ENCODE data around the gene GLOD5. TPM values are rescaled to one million over a fixed set of nuclear protein-coding genes. Genes with fewer than 3 reads are reported as not detected.

The GLOD5 gene
- total and polyA plus RNA-seq, 9 of the 15 experiments (the other 6 are each of a cell fraction or from before 2014, with no cell fraction given) = 0.27 to 4.4 (median 2.2) TPM

GRCh38 chrX:48741834-48742233, 19.7 kb upstream of the GLOD5 start:
- peaks cover 9% of the 10 kb centered on the region; the same call in 2 of the 3 replicates for H3K79me2 ChIP-seq (ENCODE audit: control insufficient read depth, insufficient read depth, low read length)
- TF ChIP-seq NFE2 (IDR thresholded peaks at IDR 0.05; ENCODE audit: low read depth) (no peak), REST (IDR thresholded peaks at IDR 0.05; ENCODE audit: borderline replicate concordance) (no peak), REST (CRISPR knock-in tag; IDR thresholded peaks at IDR 0.05; ENCODE audit: low read depth) (no peak), NFYB (IDR thresholded peaks at IDR 0.05; ENCODE audit: extremely low read depth, insufficient read length) (peak; percentile 29), YY1 (IDR thresholded peaks at IDR 0.05; ENCODE audit: borderline replicate concordance in 1 of 3, control insufficient read depth in 1 of 3, extremely low read depth in 1 of 3, insufficient read depth in 3 of 3, insufficient read length in 1 of 3, insufficient replicate concordance in 2 of 3, low read depth in 1 of 3, low read length in 2 of 3) (peak in 1 of 3 experiments; percentile 12), ZNF586 (CRISPR knock-in tag; conservative IDR thresholded peaks at IDR 0.05) (no peak)
- BruUV-seq (replicated peaks) = no TSS peak
- in situ Hi-C loops (cut with MboI) = no loop called here
- no peak for FAIRE-seq
- peaks cover 4 to 13% of the 10 kb centered on the region in 2 experiments; a peak in 4 of 5 replicates for H3K4me1 ChIP-seq (replicated peaks in 1 of 2; ENCODE audit: control insufficient read depth in 2 of 2, insufficient read depth in 2 of 2, low read length in 2 of 2)
- H2AFZ ChIP-seq (ENCODE audit: low read depth, low read length) = no peak overlapping the region
- whole genome bisulfite sequencing (ENCODE audit: insufficient coverage, low coverage, missing lambda C conversion rate) = 95% methylated on average over 3 of the region's 8 CpGs
- no peak for ATAC-seq
- no peak overlapping the region for H3K27ac ChIP-seq (ENCODE audit: extremely low read depth, low read depth, low read length)
- peak in 1 of 4 experiments; percentile 34 for DNase-seq (ENCODE audit: extremely low read depth in 1 of 4, low spot score in 3 of 4)
- H4K20me1 ChIP-seq (replicated peaks; ENCODE audit: control insufficient read depth, insufficient read depth, low read length) = no peaks in the 10 kb centered on the region
- no peak overlapping the region for H3K4me2 ChIP-seq (ENCODE audit: insufficient read depth, low read length)
- no peak overlapping the region for H3K9ac ChIP-seq (ENCODE audit: insufficient read depth in 1 of 2, low read depth in 2 of 2, low read length in 2 of 2)
- H3K27me3 ChIP-seq (ENCODE audit: control insufficient read depth in 2 of 2, insufficient read depth in 2 of 2, low read length in 2 of 2) = no peaks in the 10 kb centered on the region
- POLR2A ChIA-PET = interaction anchor here (0.6 kb wide), 1 partner anchor 14 kb away, joined by 3 read pairs; no protein-coding TSS in a partner anchor
- no peaks in the 10 kb centered on the region for H3K9me3 ChIP-seq (replicated peaks; ENCODE audit: control insufficient read depth, insufficient read depth, low read depth, low read length)
- no peak overlapping the region for H3K4me3 ChIP-seq
- H3K36me3 ChIP-seq (ENCODE audit: control insufficient read depth, insufficient read depth, low read length) = no peaks in the 10 kb centered on the region
- intact Hi-C loops (cut with micrococcal nuclease) = no loop called here
- no peaks in the 10 kb centered on the region for H3K9me1 ChIP-seq (ENCODE audit: control insufficient read depth, insufficient read depth, low read length)
- CTCF ChIA-PET (ENCODE audit: low intra/inter-chr PET ratio) = no interaction called here
